Measurements from ENCODE around the gene SLC30A7. TPM values are rescaled to one million over a fixed set of nuclear protein-coding genes. Genes with fewer than 3 reads are reported as not detected.
"Not testable (repeated sequence)": the region's sequence is repeated elsewhere in the genome, so short reads cannot be mapped to it uniquely, and the experiment has no call there.

Gene SLC30A7
- total and polyA plus RNA-seq, 7 experiments from 2014 or later = 9.0 to 44.5 (median 32.1) TPM

GRCh38 chr1:100943533-100943932, 47.6 kb downstream of the SLC30A7 start:
- Histone ChIP-seq H3K4me1 (ENCODE audit: control insufficient read depth in 2 of 2, insufficient read depth in 2 of 2, low read length in 2 of 2) (peaks cover 8 to 38% of the 10 kb centered on the region in 2 donors), H3K4me3 (ENCODE audit: low read length) (no peak overlapping the region), H3K9me3 (ENCODE audit: control insufficient read depth in 2 of 3, low read length in 3 of 3) (peaks cover 0 to 6% (median 0%) of the 10 kb centered on the region in 3 experiments), H3K27me3 (ENCODE audit: control insufficient read depth in 2 of 2, insufficient read depth in 2 of 2, low read length in 2 of 2) (no peaks in the 10 kb centered on the region), H3K36me3 (ENCODE audit: control insufficient read depth in 2 of 3, insufficient read depth in 3 of 3, low read length in 3 of 3) (peaks cover 0 to 4% (median 0%) of the 10 kb centered on the region in 3 experiments), H3K27ac (ENCODE audit: low read depth, low read length) (peak overlapping the region; percentile 56)
- Mint-ChIP-seq H3K4me1 (peaks cover 40 to 80% (median 75%) of the 10 kb centered on the region in 7 donors), H3K27ac (peak overlapping the region in 8 of 9 donors; percentile 88 to 99 (median 96)), H3K4me3 (peak overlapping the region in 9 of 10 donors; percentile 3 to 82 (median 64)), H3K36me3 (peaks cover 39 to 82% (median 70%) of the 10 kb centered on the region in 5 donors), H3K9me3 (peaks cover 17 to 53% (median 42%) of the 10 kb centered on the region in 11 donors), H3K27me3 (peaks cover 0 to 2% (median 0%) of the 10 kb centered on the region in 5 donors)
- ChIA-PET CTCF (interaction anchor here (0.6 to 1.3 kb wide), 3 partner anchors 18 to 34 kb away, joined by 3 to 4 read pairs (median 3); no protein-coding TSS in a partner anchor), POLR2A (interaction anchor here (0.5 to 5.4 kb wide), 8 partner anchors 8 to 414 kb away, joined by 3 to 46 read pairs (median 16); partner anchors contain the start of gene S1PR1)
- DNase-seq (no peak), ATAC-seq (no peak)
- intact Hi-C loops (cut with micrococcal nuclease) = no loop called here

GRCh38 chr1:100946064-100946463, 50.2 kb downstream of the SLC30A7 start:
- H3K4me3 ChIP-seq (ENCODE audit: low read length); DNase-seq; H3K27ac ChIP-seq (ENCODE audit: low read depth, low read length); H3K27me3 Mint-ChIP-seq; CTCF ChIA-PET; H3K36me3 ChIP-seq (ENCODE audit: control insufficient read depth in 2 of 3, insufficient read depth in 3 of 3, low read length in 3 of 3); H3K27me3 ChIP-seq (ENCODE audit: control insufficient read depth in 2 of 2, insufficient read depth in 2 of 2, low read length in 2 of 2); ATAC-seq; H3K9me3 ChIP-seq (ENCODE audit: control insufficient read depth in 2 of 3, low read length in 3 of 3): not testable (repeated sequence)
- H3K4me3 Mint-ChIP-seq = peak overlapping the region in 6 of 10 donors; percentile 4 to 52 (median 22)
- POLR2A ChIA-PET = interaction anchor here (1.0 to 1.4 kb wide), 2 partner anchors 11 to 21 kb away, joined by 4 to 5 read pairs; no protein-coding TSS in a partner anchor
- H3K9me3 Mint-ChIP-seq = peaks cover 23 to 77% (median 52%) of the 10 kb centered on the region in 11 donors
- H3K4me1 ChIP-seq (ENCODE audit: control insufficient read depth in 2 of 2, insufficient read depth in 2 of 2, low read length in 2 of 2) = peaks cover 32 to 54% of the 10 kb centered on the region in 2 donors
- H3K27ac Mint-ChIP-seq = peak overlapping the region in 6 of 9 donors; percentile 14 to 89 (median 49)
- H3K4me1 Mint-ChIP-seq = peaks cover 46 to 89% (median 84%) of the 10 kb centered on the region in 7 donors
- H3K36me3 Mint-ChIP-seq = peaks cover 45 to 91% (median 77%) of the 10 kb centered on the region in 5 donors
- intact Hi-C loops (cut with micrococcal nuclease) = loop anchor here in 1 of 2 donors (5.0 kb wide), 1 partner anchor 81 kb away; the partner anchor contains the start of gene DPH5

GRCh38 chr1:100947816-100948215, 51.9 kb downstream of the SLC30A7 start:
- intact Hi-C loops (cut with micrococcal nuclease) = loop anchor here in 1 of 2 donors (5.0 kb wide), 1 partner anchor 79 kb away; the partner anchor contains the start of gene DPH5
- Mint-ChIP-seq H3K27ac (peak overlapping the region in 4 of 9 donors; percentile 32 to 94 (median 90)), H3K9me3 (peaks cover 15 to 94% (median 59%) of the 10 kb centered on the region in 11 donors)

GRCh38 chr1:100948721-100949405, 53.0 kb downstream of the SLC30A7 start:
- H3K27me3 ChIP-seq (ENCODE audit: control insufficient read depth in 2 of 2, insufficient read depth in 2 of 2, low read length in 2 of 2); H3K27me3 Mint-ChIP-seq; ATAC-seq: not testable (repeated sequence)
- peaks cover 30 to 88% (median 82%) of the 10 kb centered on the region in 7 donors for H3K4me1 Mint-ChIP-seq
- peaks cover 49 to 92% (median 85%) of the 10 kb centered on the region in 5 donors for H3K36me3 Mint-ChIP-seq
- intact Hi-C loops (cut with micrococcal nuclease) = loop anchor here (1.0 to 5.0 kb wide), 4 partner anchors 8 to 287 kb away; partner anchors contain the start of gene DPH5 (in 1 of the 2)
- peaks cover 26 to 27% of the 10 kb centered on the region in 2 donors for H3K4me1 ChIP-seq (ENCODE audit: control insufficient read depth in 2 of 2, insufficient read depth in 2 of 2, low read length in 2 of 2)
- CTCF ChIA-PET = interaction anchor here (0.6 to 1.5 kb wide), 6 partner anchors 11 to 339 kb away, joined by 3 to 5 read pairs (median 4); no protein-coding TSS in a partner anchor
- peak overlapping the region; percentile 83 to 95 (median 91) for H3K27ac Mint-ChIP-seq
- peak overlapping the region; percentile 42 for H3K27ac ChIP-seq (ENCODE audit: low read depth, low read length)
- H3K9me3 Mint-ChIP-seq = peaks cover 15 to 95% (median 67%) of the 10 kb centered on the region in 11 donors
- peak overlapping the region; percentile 54 for H3K4me3 ChIP-seq (ENCODE audit: low read length)
- H3K4me3 Mint-ChIP-seq = peak overlapping the region; percentile 38 to 82 (median 71)
- peak in 2 of 9 donors; percentile 19 to 33 for DNase-seq
- peaks cover 0 to 22% (median 0%) of the 10 kb centered on the region in 3 experiments for H3K9me3 ChIP-seq (ENCODE audit: control insufficient read depth in 2 of 3, low read length in 3 of 3)
- POLR2A ChIA-PET = interaction anchor here (0.6 to 4.3 kb wide), 12 partner anchors 8 to 360 kb away, joined by 3 to 44 read pairs (median 8); no protein-coding TSS in a partner anchor
- peaks cover 0 to 18% (median 0%) of the 10 kb centered on the region in 3 experiments for H3K36me3 ChIP-seq (ENCODE audit: control insufficient read depth in 2 of 3, insufficient read depth in 3 of 3, low read length in 3 of 3)

More at GRCh38 chr1:100947816-100948215, 51.9 kb downstream of the SLC30A7 start:
- not testable (repeated sequence) for ATAC-seq; H3K27ac ChIP-seq (ENCODE audit: low read depth, low read length); H3K27me3 ChIP-seq (ENCODE audit: control insufficient read depth in 2 of 2, insufficient read depth in 2 of 2, low read length in 2 of 2); DNase-seq; H3K27me3 Mint-ChIP-seq; H3K4me3 ChIP-seq (ENCODE audit: low read length)
- ChIA-PET POLR2A (interaction anchor here (1.8 to 4.3 kb wide), 3 partner anchors 15 to 361 kb away, joined by 3 to 44 read pairs (median 11); no protein-coding TSS in a partner anchor), CTCF (interaction anchor here (0.8 kb wide), 1 partner anchor 18 kb away, joined by 3 read pairs; no protein-coding TSS in a partner anchor)
- peaks cover 32 to 88% (median 81%) of the 10 kb centered on the region in 7 donors for H3K4me1 Mint-ChIP-seq
- peak overlapping the region in 5 of 10 donors; percentile 12 to 58 (median 17) for H3K4me3 Mint-ChIP-seq
- H3K36me3 Mint-ChIP-seq = peaks cover 46 to 92% (median 83%) of the 10 kb centered on the region in 5 donors
- Histone ChIP-seq H3K9me3 (ENCODE audit: control insufficient read depth in 2 of 3, low read length in 3 of 3) (peaks cover 0 to 21% (median 0%) of the 10 kb centered on the region in 3 experiments), H3K36me3 (ENCODE audit: control insufficient read depth in 2 of 3, insufficient read depth in 3 of 3, low read length in 3 of 3) (peaks cover 0 to 18% (median 0%) of the 10 kb centered on the region in 3 experiments), H3K4me1 (ENCODE audit: control insufficient read depth in 2 of 2, insufficient read depth in 2 of 2, low read length in 2 of 2) (peaks cover 32 to 37% of the 10 kb centered on the region in 2 donors)

GRCh38 chr1:100949515-100950158, 53.7 kb downstream of the SLC30A7 start:
- Mint-ChIP-seq H3K4me1 (peaks cover 30 to 89% (median 83%) of the 10 kb centered on the region in 7 donors), H3K9me3 (peaks cover 15 to 93% (median 67%) of the 10 kb centered on the region in 11 donors), H3K36me3 (peaks cover 49 to 92% (median 87%) of the 10 kb centered on the region in 5 donors), H3K27ac (peak overlapping the region; percentile 83 to 95 (median 91)), H3K4me3 (peak overlapping the region; percentile 38 to 82 (median 71))
- peak; percentile 34 to 88 (median 78) for DNase-seq
- Histone ChIP-seq H3K4me3 (ENCODE audit: low read length) (peak overlapping the region; percentile 54), H3K4me1 (ENCODE audit: control insufficient read depth in 2 of 2, insufficient read depth in 2 of 2, low read length in 2 of 2) (peaks cover 25 to 27% of the 10 kb centered on the region in 2 donors), H3K9me3 (ENCODE audit: control insufficient read depth in 2 of 3, low read length in 3 of 3) (peaks cover 0 to 22% (median 0%) of the 10 kb centered on the region in 3 experiments), H3K27ac (ENCODE audit: low read depth, low read length) (peak overlapping the region; percentile 42), H3K36me3 (ENCODE audit: control insufficient read depth in 2 of 3, insufficient read depth in 3 of 3, low read length in 3 of 3) (peaks cover 0 to 18% (median 0%) of the 10 kb centered on the region in 3 experiments)
- peak; percentile 98 for ATAC-seq
- not testable (repeated sequence) for H3K27me3 ChIP-seq (ENCODE audit: control insufficient read depth in 2 of 2, insufficient read depth in 2 of 2, low read length in 2 of 2); H3K27me3 Mint-ChIP-seq
- intact Hi-C loops (cut with micrococcal nuclease) = loop anchor here (1.0 to 5.0 kb wide), 4 partner anchors 8 to 287 kb away; partner anchors contain the start of gene DPH5 (in 1 of the 2)
- ChIA-PET CTCF (interaction anchor here (0.6 to 1.5 kb wide), 5 partner anchors 12 to 329 kb away, joined by 3 to 5 read pairs (median 4); no protein-coding TSS in a partner anchor), POLR2A (interaction anchor here (0.6 to 4.3 kb wide), 16 partner anchors 9 to 360 kb away, joined by 3 to 44 read pairs (median 6); no protein-coding TSS in a partner anchor)

Measured in naive thymus-derived CD4-positive, alpha-beta T cell (primary cell).